K562 (cell line): ENCODE results near the gene U2AF1L4. TPM values are rescaled to one million over a fixed set of nuclear protein-coding genes. Genes with fewer than 3 reads are reported as not detected.

Source experiments
- ARID3B ChIP-seq: fragments of 250-450 bp; sonication (Bioruptor Pico); IDR thresholded peaks from 2 replicates; pipeline ENCODE4 v1.4.0; 2020; ENCODE audit warnings: borderline replicate concordance
- ARNT ChIP-seq, 2 experiments: fragments of 450-650 bp; IDR thresholded peaks; 2 replicates each; pipeline ENCODE4 v1.6.1; 2016; ENCODE audit warnings: mild to moderate bottlenecking in 1 of 2
- BACH1 ChIP-seq: fragments of 200-800 bp; sonication (Bioruptor generic); IDR thresholded peaks from 2 replicates; pipeline ENCODE4 v1.6.1; 2016; ENCODE audit warnings: missing genetic modification characterization, missing compliant biosample characterization
- CBX3 ChIP-seq, 2 experiments: IDR thresholded peaks; 1 replicate in 1 of 2; 2 replicates in 1 of 2; pipeline ENCODE4 v1.6.1; 2012; ENCODE audit warnings: inconsistent platforms in 2 of 2, low read length in 2 of 2, borderline replicate concordance in 1 of 2, control low read depth in 1 of 2
- DMBX1 ChIP-seq: fragments of 250-450 bp; sonication (Bioruptor Pico); IDR thresholded peaks from 2 replicates; pipeline ENCODE4 v1.8.0; 2022; ENCODE audit warnings: inconsistent platforms, mild to moderate bottlenecking, moderate library complexity, borderline replicate concordance
- EP400 ChIP-seq: fragments of 450-650 bp; IDR thresholded peaks from 2 replicates; pipeline ENCODE4 v1.6.1; 2017; ENCODE audit warnings: antibody characterized with exemption, mild to moderate bottlenecking, moderate library complexity
- FOXA3 ChIP-seq, 2 experiments: fragments of 450-650 bp in 1 of 2; sonication (generic) in 1 of 2; formaldehyde crosslinking; IDR thresholded peaks in 1 of 2; conservative IDR thresholded peaks in 1 of 2; 2 replicates each; pipeline versions ENCODE4 v1.4.0 to v1.8.0; 2020 to 2022; ENCODE audit warnings: mild to moderate bottlenecking in 2 of 2, missing genetic modification reagents in 1 of 2
- FOXP1 ChIP-seq: sonication (generic); formaldehyde crosslinking; IDR thresholded peaks from 2 replicates; pipeline ENCODE4 v1.8.0; 2022; ENCODE audit warnings: mild to moderate bottlenecking, missing genetic modification reagents
- HNRNPH1 ChIP-seq: fragments of 200-400 bp; formaldehyde crosslinking; optimal IDR thresholded peaks from 2 replicates; pipeline ENCODE3; 2017; ENCODE audit warnings: low read depth, mild to moderate bottlenecking, low read length, moderate library complexity
- LEF1 ChIP-seq: fragments of 450-650 bp; IDR thresholded peaks from 2 replicates; pipeline ENCODE4 v1.6.1; 2016; ENCODE audit warnings: mild to moderate bottlenecking
- MAX ChIP-seq: sonication (generic); formaldehyde crosslinking; IDR thresholded peaks from 2 replicates; pipeline ENCODE4 v1.9.0; 2022; ENCODE audit warnings: mild to moderate bottlenecking, missing genetic modification reagents
- NFXL1 ChIP-seq: fragments of 450-650 bp; formaldehyde crosslinking; IDR thresholded peaks from 2 replicates; pipeline ENCODE4 v1.4.0; 2021; ENCODE audit warnings: mild to moderate bottlenecking
- RFX7 ChIP-seq: fragments of 250-450 bp; sonication (Bioruptor Pico); IDR thresholded peaks from 2 replicates; pipeline ENCODE4 v1.5.1; 2021; ENCODE audit warnings: mild to moderate bottlenecking
- SIN3B ChIP-seq: fragments of 450-650 bp; IDR thresholded peaks from 2 replicates; pipeline ENCODE4 v1.6.1; 2017; ENCODE audit warnings: low read depth, mild to moderate bottlenecking, moderate library complexity
- SMAD2 ChIP-seq: fragments of 150-350 bp; IDR thresholded peaks from 2 replicates; pipeline ENCODE4 v1.6.1; 2014; ENCODE audit warnings: low read depth, mild to moderate bottlenecking, low read length
- SMARCC2 ChIP-seq: fragments of 450-650 bp; IDR thresholded peaks from 2 replicates; pipeline ENCODE4 v1.6.1; 2017; ENCODE audit warnings: antibody characterized with exemption, moderate library complexity, mild to moderate bottlenecking, low read depth
- SUPT5H ChIP-seq: fragments of 450-650 bp; IDR thresholded peaks from 2 replicates; pipeline ENCODE4 v1.6.1; 2016
- TBL1XR1 ChIP-seq, 2 experiments: IDR thresholded peaks; 2 replicates each; pipeline ENCODE4 v1.6.1; 2012; ENCODE audit warnings: improper control_type of control experiment in 2 of 2, low read length in 2 of 2, mild to moderate bottlenecking in 1 of 2
- ZBTB43 ChIP-seq: sonication (generic); formaldehyde crosslinking; IDR thresholded peaks from 2 replicates; pipeline ENCODE4 v1.8.0; 2023; ENCODE audit warnings: mild to moderate bottlenecking, missing genetic modification reagents
- polyA plus RNA-seq, 8 experiments: library from polyadenylated mRNA; depleted of rRNA in 4 of 8; stranded (reverse) in 5 of 8; unstranded in 3 of 8; fragments of >200 nt; fragmentation: Nextera tagmentation in 2 of 8; fragmentation: Illumina TruSeq in 1 of 8; extraction: Ambion mirVana in 2 of 8; extraction: Trizol in 1 of 8; gene quantifications; 2 replicates each; pipeline versions ENCODE4 v1.2.1 to v1.2.3, GENCODE V29; 2011 to 2014; ENCODE audit warnings: inconsistent platforms in 1 of 8, missing spikeins in 1 of 8
- total RNA-seq, 7 experiments: library from RNA; depleted of rRNA in 6 of 7; stranded (reverse); fragments of >200 nt in 6 of 7; fragmentation: Illumina TruSeq in 2 of 7; extraction: Trizol in 2 of 7; gene quantifications; 2 replicates each; pipeline versions ENCODE4 v1.2.1 to v1.2.3, GENCODE V29; 2011 to 2021; ENCODE audit warnings: low replicate concordance in 1 of 7
- TF ChIP-seq, protein P1 (sequence below): sonication (generic); formaldehyde crosslinking; IDR thresholded peaks from 2 replicates; pipeline ENCODE4 v1.8.0; 2022; ENCODE audit warnings: mild to moderate bottlenecking, missing genetic modification reagents
- TF ChIP-seq, protein P2 (sequence below), 2 experiments: fragments of 450-650 bp in 1 of 2; sonication (generic) in 1 of 2; formaldehyde crosslinking in 1 of 2; IDR thresholded peaks in 1 of 2; conservative IDR thresholded peaks in 1 of 2; 2 replicates each; pipeline versions ENCODE4 v1.6.1 to v1.8.1; 2016 to 2023; ENCODE audit warnings: mild to moderate bottlenecking in 2 of 2, moderate library complexity in 2 of 2, inconsistent platforms in 1 of 2, missing genetic modification reagents in 1 of 2
- TF ChIP-seq, protein P3 (sequence below): fragments of 450-650 bp; IDR thresholded peaks from 2 replicates; pipeline ENCODE4 v1.6.1; 2016

U2AF1L4 gene
- total and polyA plus RNA-seq, 9 of the 15 experiments (the other 6 are each of a cell fraction or from before 2014, with no cell fraction given) = 8.4 to 19.5 (median 12.6) TPM

GRCh38 chr19:35744430-35745327 lies 539 bp downstream of the U2AF1L4 start (continued):
- TF ChIP-seq NFXL1 (CRISPR knock-in tag) (no peak), SMAD2 (no peak), FOXP1 (0 out of 2 replicates have a peak, but pooled peaks have one; percentile 30), RFX7 (CRISPR knock-in tag) (no peak), DMBX1 (CRISPR knock-in tag) (no peak), ZBTB43 (no peak), LEF1 (no peak), EP400 (peak; percentile 52; the same call in 1 of the 2 replicates), ARID3B (CRISPR knock-in tag) (no peak), ARNT (IDR thresholded peaks at IDR 0.05) (no peak), SUPT5H (peak; percentile 79), TBL1XR1 (IDR thresholded peaks at IDR 0.05; ENCODE audit: low read length in 2 of 2) (no peak; a peak in 1 of 4 replicates), SIN3B (no peak), HNRNPH1 (no peak), MAX (CRISPR knock-in tag) (peak; percentile 71), FOXA3 (CRISPR knock-in tag; conservative IDR thresholded peaks at IDR 0.05 in 1 of 2, IDR thresholded peaks at IDR 0.05 in 1 of 2) (0 out of 4 replicates have a peak, but pooled peaks of 1 of the 2 experiments have one; percentile 50), CBX3 (IDR thresholded peaks at IDR 0.05; ENCODE audit: borderline replicate concordance in 1 of 2, low read length in 2 of 2) (no peak), BACH1 (tag) (no peak), SMARCC2 (no peak)
- TF ChIP-seq, protein P1, sequence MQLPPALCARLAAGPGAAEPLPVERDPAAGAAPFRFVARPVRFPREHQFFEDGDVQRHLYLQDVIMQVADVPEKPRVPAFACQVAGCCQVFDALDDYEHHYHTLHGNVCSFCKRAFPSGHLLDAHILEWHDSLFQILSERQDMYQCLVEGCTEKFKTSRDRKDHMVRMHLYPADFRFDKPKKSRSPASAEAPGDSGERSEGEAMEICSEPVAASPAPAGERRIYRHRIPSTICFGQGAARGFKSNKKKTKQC = 0 out of 2 replicates have a peak, but pooled peaks have one; percentile 20
- TF ChIP-seq, protein P2, sequence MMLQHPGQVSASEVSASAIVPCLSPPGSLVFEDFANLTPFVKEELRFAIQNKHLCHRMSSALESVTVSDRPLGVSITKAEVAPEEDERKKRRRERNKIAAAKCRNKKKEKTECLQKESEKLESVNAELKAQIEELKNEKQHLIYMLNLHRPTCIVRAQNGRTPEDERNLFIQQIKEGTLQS (IDR thresholded peaks at IDR 0.05) = no peak
- TF ChIP-seq, protein P2 (CRISPR knock-in tag; conservative IDR thresholded peaks at IDR 0.05) = no peak
- TF ChIP-seq, protein P3, sequence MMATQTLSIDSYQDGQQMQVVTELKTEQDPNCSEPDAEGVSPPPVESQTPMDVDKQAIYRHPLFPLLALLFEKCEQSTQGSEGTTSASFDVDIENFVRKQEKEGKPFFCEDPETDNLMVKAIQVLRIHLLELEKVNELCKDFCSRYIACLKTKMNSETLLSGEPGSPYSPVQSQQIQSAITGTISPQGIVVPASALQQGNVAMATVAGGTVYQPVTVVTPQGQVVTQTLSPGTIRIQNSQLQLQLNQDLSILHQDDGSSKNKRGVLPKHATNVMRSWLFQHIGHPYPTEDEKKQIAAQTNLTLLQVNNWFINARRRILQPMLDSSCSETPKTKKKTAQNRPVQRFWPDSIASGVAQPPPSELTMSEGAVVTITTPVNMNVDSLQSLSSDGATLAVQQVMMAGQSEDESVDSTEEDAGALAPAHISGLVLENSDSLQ = peak; percentile 53; the same call in 1 of the 2 replicates
